ENCODE data around the gene TDRD7. TPM values are rescaled to one million over a fixed set of nuclear protein-coding genes. Genes with fewer than 3 reads are reported as not detected.

TDRD7 gene, protein sequence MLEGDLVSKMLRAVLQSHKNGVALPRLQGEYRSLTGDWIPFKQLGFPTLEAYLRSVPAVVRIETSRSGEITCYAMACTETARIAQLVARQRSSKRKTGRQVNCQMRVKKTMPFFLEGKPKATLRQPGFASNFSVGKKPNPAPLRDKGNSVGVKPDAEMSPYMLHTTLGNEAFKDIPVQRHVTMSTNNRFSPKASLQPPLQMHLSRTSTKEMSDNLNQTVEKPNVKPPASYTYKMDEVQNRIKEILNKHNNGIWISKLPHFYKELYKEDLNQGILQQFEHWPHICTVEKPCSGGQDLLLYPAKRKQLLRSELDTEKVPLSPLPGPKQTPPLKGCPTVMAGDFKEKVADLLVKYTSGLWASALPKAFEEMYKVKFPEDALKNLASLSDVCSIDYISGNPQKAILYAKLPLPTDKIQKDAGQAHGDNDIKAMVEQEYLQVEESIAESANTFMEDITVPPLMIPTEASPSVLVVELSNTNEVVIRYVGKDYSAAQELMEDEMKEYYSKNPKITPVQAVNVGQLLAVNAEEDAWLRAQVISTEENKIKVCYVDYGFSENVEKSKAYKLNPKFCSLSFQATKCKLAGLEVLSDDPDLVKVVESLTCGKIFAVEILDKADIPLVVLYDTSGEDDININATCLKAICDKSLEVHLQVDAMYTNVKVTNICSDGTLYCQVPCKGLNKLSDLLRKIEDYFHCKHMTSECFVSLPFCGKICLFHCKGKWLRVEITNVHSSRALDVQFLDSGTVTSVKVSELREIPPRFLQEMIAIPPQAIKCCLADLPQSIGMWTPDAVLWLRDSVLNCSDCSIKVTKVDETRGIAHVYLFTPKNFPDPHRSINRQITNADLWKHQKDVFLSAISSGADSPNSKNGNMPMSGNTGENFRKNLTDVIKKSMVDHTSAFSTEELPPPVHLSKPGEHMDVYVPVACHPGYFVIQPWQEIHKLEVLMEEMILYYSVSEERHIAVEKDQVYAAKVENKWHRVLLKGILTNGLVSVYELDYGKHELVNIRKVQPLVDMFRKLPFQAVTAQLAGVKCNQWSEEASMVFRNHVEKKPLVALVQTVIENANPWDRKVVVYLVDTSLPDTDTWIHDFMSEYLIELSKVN
- total RNA-seq (10 to 100 TPM in 3 of 7 donors, 1 to 10 TPM in 4; 9.0 to 13.0 (median 9.8) TPM), polyA plus RNA-seq (10 to 100 TPM in 1 of 2 donors, 1 to 10 TPM in 1; 7.4 to 15.6 TPM)
- long read RNA-seq, donor 1, partial matches to known transcripts: 2 of 2 reads
- long read RNA-seq, donor 1, other reads (novel, unspliced or antisense): 0 of 2 reads
- long read RNA-seq, donor 2, partial matches to known transcripts: 5 of 9 reads
- long read RNA-seq, donor 2, other reads (novel, unspliced or antisense): 0 of 9 reads
- long read RNA-seq, donor 3, transcript TDRD7-201 (17 exons, 3,834 nt): major isoform, 14 of 25 reads
- long read RNA-seq, donor 3, partial matches to known transcripts: 3 of 25 reads
- long read RNA-seq, donor 3, other reads (novel, unspliced or antisense): 8 of 25 reads

DNA sequence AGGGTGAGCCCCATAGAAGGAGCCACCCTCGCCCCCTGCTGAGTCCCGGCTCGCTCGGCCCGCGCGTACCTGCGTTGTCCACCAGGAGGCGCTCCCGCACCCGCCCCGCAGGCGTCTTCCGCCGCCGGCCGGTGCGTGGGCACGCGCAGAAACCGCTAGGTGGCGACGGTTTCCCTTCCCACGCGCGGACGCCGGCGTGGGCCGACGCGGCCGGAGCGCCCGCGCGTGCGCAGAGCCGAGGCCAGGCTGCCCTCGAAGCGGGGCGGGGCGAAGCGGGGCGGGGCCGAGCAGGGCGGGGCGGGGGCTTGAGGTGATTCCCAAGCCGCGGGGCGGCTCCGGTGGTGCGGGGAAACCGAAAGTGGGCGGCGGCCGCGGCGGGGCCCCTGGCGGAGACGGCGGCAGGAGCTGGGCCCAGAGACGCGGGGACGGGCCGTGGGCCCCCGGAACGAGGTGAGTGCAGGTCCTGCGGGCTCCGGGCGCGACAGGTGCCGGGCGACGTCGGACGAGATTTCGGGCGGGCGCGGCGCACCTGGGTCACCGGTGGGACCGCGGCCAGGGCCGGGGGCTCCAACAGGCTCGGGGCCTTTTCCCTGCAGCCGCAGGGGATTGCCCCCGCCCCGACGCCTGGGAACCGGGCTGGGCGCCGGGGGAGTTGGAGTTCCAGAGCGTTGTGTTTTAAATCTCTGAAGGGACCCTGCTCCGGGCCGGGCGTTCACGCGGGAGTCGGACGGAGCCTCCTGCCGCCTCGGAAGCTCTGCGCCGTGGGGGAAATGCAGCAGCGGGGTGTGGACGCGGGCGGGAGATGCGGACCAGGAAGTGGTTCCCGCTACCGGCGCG, at the start of gene TDRD7:
TDRD7 (plus strand) TSS at position 308 of the 837 bp plus-strand sequence. CDS start 16,370 bp downstream, outside the sequence.
- H3K9me3 ChIP-seq: peaks cover 0 to 5% of the 10 kb centered on the region in 2 donors
- peak; percentile 84 to 94 (median 92) for DNase-seq
- H3K4me3 ChIP-seq: peak within 1 kb of the TSS; percentile 90
- H3K27ac ChIP-seq: peak within 1 kb of the TSS; percentile 37 to 52
- no peaks in the 10 kb centered on the region for H3K36me3 ChIP-seq
- H3K4me1 ChIP-seq (ENCODE audit: insufficient read depth): peaks cover 4% of the 10 kb centered on the region
- no peaks in the 10 kb centered on the region for H3K27me3 ChIP-seq
- WGBS, 3 donors: 0% methylated on average over 62 to 115 of the region's 115 CpGs
- TF ChIP-seq CTCF (IDR thresholded peaks at IDR 0.05): peak; percentile 97 to 99 (median 97)
- peak; percentile 18 for TF ChIP-seq POLR2A (IDR thresholded peaks at IDR 0.05)
- TF ChIP-seq EP300 (IDR thresholded peaks at IDR 0.05): no peak
- intact Hi-C loops (cut with DNase I): loop anchor here in 2 of 4 donors (5.0 to 10.0 kb wide), 2 partner anchors 205 to 727 kb away; no protein-coding TSS in a partner anchor

DNA sequence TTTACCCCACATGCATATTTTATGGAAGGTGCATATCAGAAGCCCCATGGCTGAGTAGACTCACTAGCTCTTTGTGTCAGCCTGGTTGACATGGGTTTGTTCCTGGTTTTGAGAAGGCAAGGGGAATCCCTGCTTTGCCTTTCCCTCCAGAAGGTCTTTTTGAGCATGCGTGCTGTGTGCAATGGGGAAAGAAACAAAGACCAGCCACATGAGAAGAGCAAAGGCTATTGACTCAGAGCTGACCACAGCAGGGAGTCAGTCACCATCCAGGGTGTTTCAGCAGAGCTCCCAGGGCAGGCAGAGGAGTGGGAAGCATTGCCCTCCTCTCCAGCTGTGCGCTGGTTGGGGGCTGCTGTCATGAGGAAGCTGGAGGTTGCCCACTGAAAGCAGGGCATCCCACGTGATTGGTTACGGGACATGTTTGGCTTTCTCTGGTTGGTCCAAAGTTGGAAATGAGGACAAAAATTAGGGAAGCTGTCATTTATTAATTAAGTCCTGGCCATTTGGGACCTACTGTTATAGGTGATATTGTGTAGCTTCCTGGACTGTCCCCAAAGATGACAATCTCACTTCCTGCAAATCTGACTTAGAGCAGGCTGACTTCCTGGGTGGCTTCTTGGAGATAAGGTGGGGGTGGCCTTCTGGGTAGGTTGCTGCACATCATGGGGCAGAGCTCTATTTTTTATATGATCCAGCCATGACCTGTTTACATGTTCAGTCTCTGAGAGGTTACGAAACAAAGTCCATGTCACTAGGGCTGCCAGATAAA, 48.9 kb upstream of the TDRD7 start:
- Histone ChIP-seq H3K9me3 (no peaks in the 10 kb centered on the region), H3K36me3 (peaks cover 2% of the 10 kb centered on the region), H3K27ac (no peak overlapping the region), H3K27me3 (no peaks in the 10 kb centered on the region), H3K4me1 (ENCODE audit: insufficient read depth) (no peaks in the 10 kb centered on the region), H3K4me3 (no peak overlapping the region)
- no peak for TF ChIP-seq EP300 (IDR thresholded peaks at IDR 0.05)
- no peak for TF ChIP-seq CTCF (IDR thresholded peaks at IDR 0.05)
- TF ChIP-seq POLR2A (IDR thresholded peaks at IDR 0.05): no peak
- 96 to 100% (median 98%) methylated on average over 5 of the region's 5 CpGs for WGBS, 3 donors
- no peak for DNase-seq
- intact Hi-C loops (cut with DNase I): no loop called here

- 80 to 86% (median 84%) methylated on average over 11 of the region's 11 CpGs for WGBS, 3 donors
- Histone ChIP-seq H3K27ac (no peak overlapping the region), H3K4me3 (no peak overlapping the region), H3K36me3 (peaks cover 2% of the 10 kb centered on the region), H3K4me1 (ENCODE audit: insufficient read depth) (no peaks in the 10 kb centered on the region), H3K9me3 (no peaks in the 10 kb centered on the region), H3K27me3 (no peaks in the 10 kb centered on the region)
- no peak for TF ChIP-seq POLR2A (IDR thresholded peaks at IDR 0.05)
- TF ChIP-seq EP300 (IDR thresholded peaks at IDR 0.05): no peak
- TF ChIP-seq CTCF (IDR thresholded peaks at IDR 0.05): no peak
- no peak for DNase-seq
- intact Hi-C loops (cut with DNase I): no loop called here
Observed at GRCh38 chr9:97363661-97364299, 48.1 kb upstream of the TDRD7 start.
